SK-MEL-5 (cell line): ENCODE measurements around the gene HIBADH. TPM values are rescaled to one million over a fixed set of nuclear protein-coding genes. Genes with fewer than 3 reads are reported as not detected.
A peak's percentile ranks its signal among the peaks of the same experiment; 100 is the strongest.
"Not testable (repeated sequence)": the region's sequence is repeated elsewhere in the genome, so short reads cannot be mapped to it uniquely, and the experiment has no call there.

Experiments used
- DNase-seq: peaks from one replicate; pipeline ENCODE4 v3.0.0-alpha.2; 2016; ENCODE audit warnings: low read depth, low spot score
- in situ Hi-C: cut with HindIII; loops from 2 replicates; pipeline ENCODE4 v1.10.0; 2016; ENCODE audit warnings: low sequenced_read_pairs, high pct_unique_total_duplicates, low pct_unique_long_range_greater_than_20kb
- total RNA-seq: library from RNA; depleted of rRNA; stranded (reverse); fragments of >200 nt; shearing (Covaris generic); gene quantifications from 2 replicates; pipeline ENCODE4 v1.2.3, GENCODE V29; 2014

Gene HIBADH
- total RNA-seq, 1 experiment from 2014 or later = 135 TPM

GRCh38 chr7:27686315-27686714 lies 23.6 kb upstream of the HIBADH start:
- no peak for DNase-seq
- in situ Hi-C loops = no loop called here

- in situ Hi-C loops = no loop called here
- DNase-seq = no peak
Measured at GRCh38 chr7:27685893-27686292, 23.2 kb upstream of the HIBADH start.

DNA sequence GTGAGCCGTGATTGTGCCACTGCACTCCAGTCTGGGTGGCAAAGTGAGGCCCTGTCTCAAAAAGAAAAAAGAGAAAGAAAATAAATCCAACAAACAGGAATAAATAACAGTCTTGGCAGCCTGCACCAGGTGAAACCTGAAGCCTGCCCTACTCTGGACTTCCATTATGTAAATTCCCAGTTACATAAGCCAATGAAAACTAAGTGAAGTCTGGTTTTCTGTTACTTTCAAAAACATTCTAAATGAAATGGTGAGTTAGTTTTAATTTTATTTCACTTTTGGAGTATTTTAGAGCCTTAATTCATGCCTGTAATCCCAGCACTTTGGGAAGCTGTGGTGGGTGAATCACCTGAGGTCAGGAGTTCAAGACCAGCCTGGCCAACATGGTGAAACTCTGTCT lies 22.5 kb upstream of the HIBADH start:
- in situ Hi-C loops = no loop called here

GRCh38 chr7:27684491-27684890 lies 21.8 kb upstream of the HIBADH start:
- in situ Hi-C loops = no loop called here
- DNase-seq = no peak

More for the DNA sequence above, 22.5 kb upstream of the HIBADH start:
- no peak for DNase-seq

- in situ Hi-C loops = no loop called here
- no peak for DNase-seq
Measured at GRCh38 chr7:27680610-27681009, 17.9 kb upstream of the HIBADH start.

DNA sequence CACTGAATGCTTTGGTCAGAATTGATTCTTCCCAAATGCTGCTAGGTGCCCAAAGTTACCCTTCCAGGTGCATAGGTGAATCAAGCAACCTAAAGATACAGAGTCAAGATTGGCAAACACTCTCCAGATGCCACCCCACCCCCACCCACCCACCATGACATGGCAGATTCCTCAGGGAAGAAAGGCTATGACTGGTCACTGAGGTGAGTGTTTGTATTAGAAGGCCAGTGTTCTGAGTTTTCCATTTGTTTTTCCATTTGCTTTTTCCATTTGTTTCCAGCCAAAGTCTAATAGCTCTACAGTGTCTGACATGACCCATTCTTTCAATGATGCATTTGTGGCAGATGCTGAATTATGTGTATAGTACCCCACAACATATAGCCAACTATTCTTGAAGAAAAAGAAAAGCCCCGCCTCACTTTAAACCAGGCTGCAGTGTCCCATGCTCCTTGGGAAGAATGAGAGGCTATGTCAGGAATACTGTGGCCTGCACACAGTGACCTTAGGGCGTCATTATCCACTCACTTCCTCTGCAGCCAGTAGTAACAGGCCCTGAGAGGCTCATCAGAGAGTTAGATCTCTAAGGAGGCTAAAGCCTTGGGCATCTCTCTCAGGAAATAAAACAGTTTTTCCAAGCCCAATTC lies 16.1 kb upstream of the HIBADH start:
- DNase-seq = peak; percentile 62
- in situ Hi-C loops = no loop called here

- DNase-seq = peak; percentile 75
- in situ Hi-C loops = no loop called here
Measured at GRCh38 chr7:27677912-27678612, 15.4 kb upstream of the HIBADH start.

DNA sequence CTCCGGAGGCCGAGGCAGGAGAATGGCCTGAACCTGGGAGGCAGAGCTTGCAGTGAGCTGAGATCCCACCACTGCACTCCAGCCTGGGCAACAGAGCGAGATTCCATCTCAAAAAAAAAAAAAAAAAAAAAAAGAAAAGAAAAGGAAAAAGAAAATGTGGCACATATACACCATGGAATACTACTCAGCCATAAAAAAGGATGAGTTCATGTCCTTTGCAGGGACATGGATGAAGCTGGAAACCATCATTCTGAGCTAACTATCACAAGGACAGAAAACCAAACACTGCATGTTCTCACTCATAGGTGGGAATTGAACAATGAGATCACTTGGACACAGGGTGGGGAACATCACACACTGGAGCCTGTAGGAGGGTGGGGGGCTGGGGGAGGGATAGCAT lies 11.4 kb upstream of the HIBADH start:
- in situ Hi-C loops, DNase-seq: not testable (repeated sequence)

- in situ Hi-C loops = no loop called here
- no peak for DNase-seq
Measured at GRCh38 chr7:27671675-27672074, 9.0 kb upstream of the HIBADH start.

DNA sequence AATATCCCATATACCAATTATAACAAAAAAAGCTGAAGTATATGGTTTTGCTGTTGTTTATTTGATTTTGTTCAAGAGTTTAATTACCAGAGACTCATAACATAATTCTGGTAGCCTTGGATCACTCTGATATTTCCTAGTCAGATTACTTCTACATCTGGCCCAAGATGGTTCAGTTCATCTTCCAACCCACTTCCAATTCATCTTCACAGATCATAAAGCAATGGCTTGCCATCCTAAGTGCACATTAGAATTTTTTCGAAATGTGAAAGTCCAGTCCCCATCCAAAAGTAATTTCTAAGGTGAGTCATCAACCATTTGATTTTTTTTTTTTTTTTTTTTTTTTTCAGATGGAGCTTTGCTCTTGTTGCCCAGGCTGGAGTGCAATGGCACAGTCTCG lies 8.0 kb upstream of the HIBADH start:
- in situ Hi-C loops = no loop called here
- no peak for DNase-seq

GRCh38 chr7:27670177-27670576 lies 7.5 kb upstream of the HIBADH start:
- DNase-seq = no peak
- in situ Hi-C loops = no loop called here

DNA sequence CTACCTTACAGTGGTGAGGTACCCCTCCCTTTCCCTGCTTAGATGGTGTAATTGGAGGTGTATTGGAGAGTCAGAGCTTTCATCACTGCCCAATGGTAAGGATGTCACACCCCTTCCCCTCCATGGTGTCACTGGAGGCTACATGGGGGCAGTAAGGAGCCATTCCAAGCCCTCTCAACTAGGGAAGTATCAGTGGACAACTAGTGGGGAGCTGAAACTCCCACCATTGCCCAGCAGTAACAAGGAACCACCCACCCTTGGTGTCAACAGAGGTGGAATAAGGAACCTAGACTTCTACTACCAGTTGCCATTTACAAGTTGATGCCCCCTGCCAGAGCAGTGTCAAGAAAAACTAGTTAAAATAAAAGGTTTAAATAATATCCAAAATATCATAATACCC lies 2.8 kb upstream of the HIBADH start:
- no peak for DNase-seq
- in situ Hi-C loops = no loop called here

GRCh38 chr7:27663989-27664331 lies 1.3 kb upstream of the HIBADH start:
- DNase-seq = no peak
- in situ Hi-C loops = no loop called here

DNA sequence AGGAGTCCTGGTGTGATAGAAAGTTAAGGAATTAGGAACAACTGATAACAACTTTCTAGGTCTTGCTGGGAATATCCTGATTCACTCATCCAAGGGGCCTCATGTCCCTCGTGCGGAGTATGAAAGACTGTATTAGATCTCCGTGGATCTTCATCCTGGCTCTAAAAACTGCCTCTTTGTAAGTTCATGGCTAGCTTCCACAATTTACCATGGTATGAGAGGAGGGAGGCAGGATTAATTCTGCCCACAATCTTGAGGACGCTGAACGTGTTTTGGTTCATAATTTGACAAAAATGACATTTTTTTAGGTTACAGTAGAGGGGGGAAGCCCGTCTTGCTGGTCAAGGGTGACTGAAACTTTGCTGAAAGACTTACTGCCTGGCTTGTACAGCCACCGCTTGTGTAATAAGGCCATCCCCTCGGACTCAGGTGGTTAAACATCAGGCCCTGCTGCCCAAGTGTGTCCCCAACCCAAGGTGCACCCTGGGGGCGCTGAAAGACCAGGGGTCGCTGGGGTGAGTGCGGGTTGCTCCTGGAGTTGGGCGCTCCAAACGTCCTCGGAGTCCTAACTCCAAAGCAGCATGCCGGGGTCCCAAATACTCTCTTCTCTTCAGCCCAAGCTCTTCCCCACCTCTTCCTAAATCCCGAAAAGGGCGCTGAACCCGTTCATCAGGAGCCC lies 733 bp downstream of the HIBADH start:
- peak; percentile 36 for DNase-seq
- in situ Hi-C loops = no loop called here

DNA sequence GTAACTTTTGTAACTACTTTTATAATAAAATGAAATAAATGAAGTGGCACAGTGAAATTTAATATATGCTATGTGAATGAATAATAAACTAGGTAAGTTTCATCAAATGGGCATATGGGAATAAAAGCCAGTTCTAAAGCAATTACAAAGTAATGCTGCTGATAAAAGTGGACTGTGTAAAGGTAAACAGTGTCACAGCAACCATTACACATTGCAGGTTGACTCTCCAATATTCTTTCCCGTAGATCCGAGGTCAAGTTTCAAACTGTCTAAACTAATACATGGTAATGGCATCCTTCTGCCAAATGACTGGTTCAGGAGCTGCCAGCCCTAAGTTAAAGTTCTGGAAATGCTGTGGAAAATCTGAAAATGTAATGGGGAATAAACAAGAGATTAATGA lies 6.0 kb downstream of the HIBADH start:
- no peak for DNase-seq
- in situ Hi-C loops = no loop called here

- in situ Hi-C loops = no loop called here
- DNase-seq = no peak
Measured at GRCh38 chr7:27655184-27655583, 7.5 kb downstream of the HIBADH start.

DNA sequence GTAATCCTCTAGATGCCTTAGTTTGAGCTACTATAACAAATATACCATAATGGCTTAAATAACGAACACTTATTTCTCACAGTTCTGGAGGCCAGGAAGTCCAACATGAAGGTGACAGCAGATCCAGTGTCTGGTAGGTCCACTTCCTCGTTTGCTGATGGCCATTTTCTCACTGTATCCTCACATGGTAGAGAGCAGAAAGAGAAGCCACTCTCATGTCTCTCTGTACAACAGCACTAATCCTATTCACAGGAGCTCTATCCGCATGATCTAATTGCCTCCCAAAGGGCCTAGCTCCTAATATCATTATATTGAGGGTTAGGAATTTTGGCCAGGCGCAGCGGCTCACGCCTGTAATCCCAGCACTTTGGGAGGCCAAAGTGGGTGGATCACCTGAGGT lies 10.2 kb downstream of the HIBADH start:
- peak; percentile 87 for DNase-seq

GRCh38 chr7:27651702-27652101 lies 11.0 kb downstream of the HIBADH start:
- in situ Hi-C loops = no loop called here
- no peak for DNase-seq

More for the DNA sequence above, 10.2 kb downstream of the HIBADH start:
- in situ Hi-C loops = no loop called here

DNA sequence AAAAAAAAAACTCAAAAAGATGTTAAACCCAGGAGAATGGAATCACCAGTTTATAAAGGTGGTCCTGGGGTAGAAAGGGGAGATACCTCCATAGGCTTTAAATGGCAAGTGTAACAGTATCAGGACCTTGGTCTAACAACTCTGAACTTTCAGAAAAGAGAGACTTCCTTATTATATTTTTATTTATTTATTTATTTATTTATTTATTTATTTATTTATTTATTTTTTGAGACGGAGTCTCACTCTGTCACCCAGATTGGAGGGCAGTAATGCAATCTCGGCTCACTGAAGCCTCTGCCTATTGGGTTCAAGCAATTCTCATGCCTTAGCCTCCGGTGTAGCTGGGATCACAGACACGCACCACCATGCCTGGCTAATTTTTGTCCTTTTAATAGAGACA lies 12.4 kb downstream of the HIBADH start:
- in situ Hi-C loops = no loop called here

More for the DNA sequence above, 12.4 kb downstream of the HIBADH start:
- no peak for DNase-seq
